Brain microvascular endothelial cell (primary cell): ENCODE data around the gene TGFBR3L.
"Not testable (repeated sequence)": the region's sequence is repeated elsewhere in the genome, so short reads cannot be mapped to it uniquely, and the experiment has no call there.

Experiments
- DNase-seq: peaks from one replicate; pipeline ENCODE4 v3.0.0-alpha.2; 2020
- H3K27ac ChIP-seq: fragments of 250-450 bp; sonication (Bioruptor Pico); 2 replicates; pipeline ENCODE4 v1.5.1; 2020; ENCODE audit warnings: mild to moderate bottlenecking, moderate library complexity
- H3K27me3 ChIP-seq: fragments of 250-450 bp; sonication (Bioruptor Pico); replicated peaks from 2 replicates; pipeline ENCODE4 v1.5.1; 2020; ENCODE audit warnings: mild to moderate bottlenecking
- H3K36me3 ChIP-seq: fragments of 250-450 bp; sonication (Bioruptor Pico); replicated peaks from 2 replicates; pipeline ENCODE4 v1.5.1; 2020; ENCODE audit warnings: mild to moderate bottlenecking
- H3K4me3 ChIP-seq: 2 replicates; pipeline ENCODE4 v1.5.1; 2011; ENCODE audit warnings: low read depth, mild to moderate bottlenecking, control low read depth, low read length, moderate library complexity
- in situ Hi-C: cut with HindIII; loops from 2 replicates; pipeline ENCODE4 v1.10.0; 2017; ENCODE audit warnings: low sequenced_read_pairs, low pct_ligation_motif_present
- TF ChIP-seq, protein P1 (sequence below): IDR thresholded peaks from 2 replicates; pipeline ENCODE4 v1.5.1; 2011; ENCODE audit warnings: low read depth, mild to moderate bottlenecking, moderate library complexity, low read length, control low read depth, inconsistent platforms; ENCODE audit errors: missing control alignments

TGFBR3L gene

GRCh38 chr19:7916103-7916954, 1.7 kb downstream of the TGFBR3L start:
- DNase-seq, result no peak
- H3K36me3 ChIP-seq, result peaks cover 12% of the 10 kb centered on the region
- TF ChIP-seq, protein P1, sequence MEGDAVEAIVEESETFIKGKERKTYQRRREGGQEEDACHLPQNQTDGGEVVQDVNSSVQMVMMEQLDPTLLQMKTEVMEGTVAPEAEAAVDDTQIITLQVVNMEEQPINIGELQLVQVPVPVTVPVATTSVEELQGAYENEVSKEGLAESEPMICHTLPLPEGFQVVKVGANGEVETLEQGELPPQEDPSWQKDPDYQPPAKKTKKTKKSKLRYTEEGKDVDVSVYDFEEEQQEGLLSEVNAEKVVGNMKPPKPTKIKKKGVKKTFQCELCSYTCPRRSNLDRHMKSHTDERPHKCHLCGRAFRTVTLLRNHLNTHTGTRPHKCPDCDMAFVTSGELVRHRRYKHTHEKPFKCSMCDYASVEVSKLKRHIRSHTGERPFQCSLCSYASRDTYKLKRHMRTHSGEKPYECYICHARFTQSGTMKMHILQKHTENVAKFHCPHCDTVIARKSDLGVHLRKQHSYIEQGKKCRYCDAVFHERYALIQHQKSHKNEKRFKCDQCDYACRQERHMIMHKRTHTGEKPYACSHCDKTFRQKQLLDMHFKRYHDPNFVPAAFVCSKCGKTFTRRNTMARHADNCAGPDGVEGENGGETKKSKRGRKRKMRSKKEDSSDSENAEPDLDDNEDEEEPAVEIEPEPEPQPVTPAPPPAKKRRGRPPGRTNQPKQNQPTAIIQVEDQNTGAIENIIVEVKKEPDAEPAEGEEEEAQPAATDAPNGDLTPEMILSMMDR, result no peak
- H3K27ac ChIP-seq, result no peak overlapping the region
- in situ Hi-C loops, result no loop called here
- H3K4me3 ChIP-seq, result peak overlapping the region; percentile 20
- peaks cover 14% of the 10 kb centered on the region for H3K27me3 ChIP-seq

GRCh38 chr19:7916955-7917266, 2.3 kb downstream of the TGFBR3L start:
- H3K4me3 ChIP-seq, result no peak overlapping the region
- in situ Hi-C loops, result no loop called here
- TF ChIP-seq, protein P1, result no peak
- peaks cover 14% of the 10 kb centered on the region for H3K27me3 ChIP-seq
- peaks cover 6% of the 10 kb centered on the region for H3K36me3 ChIP-seq
- H3K27ac ChIP-seq, result no peak overlapping the region
- DNase-seq, result no peak

DNA sequence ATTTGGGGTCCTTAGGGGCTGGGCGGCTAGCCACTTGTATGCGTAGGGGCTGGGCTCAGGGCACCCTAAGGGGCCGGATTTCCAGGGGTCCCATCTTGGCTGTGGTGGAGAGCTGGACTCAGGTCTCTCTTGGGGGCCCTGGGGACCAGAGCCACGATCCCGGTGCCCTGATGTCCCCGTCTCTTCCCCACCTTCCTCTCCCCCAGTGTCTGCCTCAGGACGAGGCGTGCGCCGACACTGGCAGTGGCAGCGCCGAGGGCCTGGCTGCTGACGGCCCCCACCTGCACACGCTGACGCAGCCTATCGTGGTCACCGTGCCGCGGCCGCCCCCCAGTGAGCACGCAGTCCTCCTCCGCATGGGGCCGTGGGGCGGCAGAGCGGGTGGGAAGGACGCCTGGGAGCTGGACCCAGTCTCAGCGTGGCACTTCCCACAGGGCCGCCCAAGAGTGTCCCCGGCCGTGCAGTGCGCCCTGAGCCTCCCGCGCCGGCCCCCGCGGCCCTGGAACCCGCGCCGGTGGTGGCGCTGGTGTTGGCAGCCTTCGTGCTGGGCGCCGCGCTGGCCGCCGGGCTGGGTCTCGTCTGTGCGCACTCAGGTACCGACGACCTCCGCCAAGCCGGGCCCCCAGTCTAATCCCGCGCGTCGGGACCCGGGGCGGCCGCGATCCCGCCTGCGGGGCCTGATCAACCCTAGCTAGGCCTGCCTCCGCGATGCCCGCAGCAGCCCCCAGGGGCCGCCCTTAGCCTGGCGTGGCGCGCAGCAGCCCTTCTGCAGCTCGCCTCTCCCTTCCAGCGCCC, 2.8 kb downstream of the TGFBR3L start:
- in situ Hi-C loops, result no loop called here
- H3K27ac ChIP-seq, result no peak overlapping the region
- H3K27me3 ChIP-seq, result peaks cover 14% of the 10 kb centered on the region
- H3K4me3 ChIP-seq, result peak overlapping the region; percentile 35
- H3K36me3 ChIP-seq, result peaks cover 8% of the 10 kb centered on the region
- TF ChIP-seq, protein P1, result peak; percentile 65
- peak; percentile 29 for DNase-seq

DNA sequence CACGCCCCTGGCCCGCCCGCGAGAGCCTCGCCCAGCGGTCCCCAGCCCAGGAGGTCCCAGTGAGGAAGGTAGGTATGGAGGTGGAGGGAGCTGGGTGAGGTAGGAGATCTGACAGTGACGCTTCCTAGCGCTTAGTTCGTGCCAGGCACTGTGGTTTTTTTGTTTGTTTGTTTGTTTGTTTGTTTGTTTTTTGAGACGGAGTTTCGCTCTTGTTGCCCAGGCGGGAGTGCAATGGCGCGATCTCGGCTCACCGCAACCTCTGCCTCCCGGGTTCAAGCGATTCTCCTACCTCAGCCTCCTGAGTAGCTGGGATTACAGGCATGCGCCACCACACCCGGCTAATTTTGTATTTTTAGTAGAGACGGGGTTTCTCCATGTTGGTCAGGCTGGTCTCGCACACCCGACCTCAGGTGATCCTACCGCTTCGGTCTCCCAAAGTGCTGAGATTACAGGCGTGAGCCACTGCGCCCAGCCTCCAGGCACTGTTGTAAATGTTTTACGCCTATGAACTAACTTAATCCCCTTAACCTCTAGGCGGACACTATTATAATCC, 3.5 kb downstream of the TGFBR3L start:
- peak overlapping the region; percentile 12 for H3K4me3 ChIP-seq
- in situ Hi-C loops, DNase-seq, H3K27ac ChIP-seq, H3K36me3 ChIP-seq: not testable (repeated sequence)
- H3K27me3 ChIP-seq, result peaks cover 14% of the 10 kb centered on the region

- peaks cover 10% of the 10 kb centered on the region for H3K36me3 ChIP-seq
- TF ChIP-seq, protein P1, result no peak
- peaks cover 14% of the 10 kb centered on the region for H3K27me3 ChIP-seq
- no peak for DNase-seq
- H3K4me3 ChIP-seq, result no peak overlapping the region
- H3K27ac ChIP-seq, result no peak overlapping the region
- in situ Hi-C loops, result no loop called here
Observed at GRCh38 chr19:7918615-7919421, 4.2 kb downstream of the TGFBR3L start.
